Suprapubic skin (tissue), 4 donors: ENCODE data around the gene CRY2. TPM values are rescaled to one million over a fixed set of nuclear protein-coding genes. Genes with fewer than 3 reads are reported as not detected.
A peak's percentile ranks its signal among the peaks of the same experiment; 100 is the strongest.

Source experiments
- DNase-seq, 2 donors: peaks; one replicate each; pipeline ENCODE4 v3.0.0-alpha.2; 2019; ENCODE audit warnings: low spot score in 2 of 2
- H3K27ac ChIP-seq: fragments of 200-600 bp; sonication (generic); one replicate; pipeline ENCODE4 v1.5.1; 2019
- H3K27me3 ChIP-seq: fragments of 200-600 bp; sonication (generic); one replicate; pipeline ENCODE4 v1.5.1; 2019
- H3K36me3 ChIP-seq: fragments of 200-600 bp; sonication (generic); one replicate; pipeline ENCODE4 v1.5.1; 2019
- H3K4me1 ChIP-seq: fragments of 200-600 bp; sonication (generic); one replicate; pipeline ENCODE4 v1.5.1; 2019
- H3K4me3 ChIP-seq: fragments of 200-600 bp; sonication (generic); one replicate; pipeline ENCODE4 v1.5.1; 2019; ENCODE audit warnings: mild to moderate bottlenecking
- H3K9me3 ChIP-seq: fragments of 200-600 bp; sonication (generic); one replicate; pipeline ENCODE4 v1.5.1; 2019
- EP300 ChIP-seq: sonication (generic); formaldehyde crosslinking; IDR thresholded peaks from one replicate; pipeline ENCODE4 v1.6.1; 2017; ENCODE audit warnings: antibody characterized with exemption
- POLR2A ChIP-seq, 2 donors: fragments of 450-650 bp; IDR thresholded peaks; one replicate each; pipeline ENCODE4 v1.6.1; 2017; ENCODE audit warnings: antibody characterized with exemption in 2 of 2, mild to moderate bottlenecking in 2 of 2, moderate library complexity in 2 of 2
- POLR2AphosphoS5 ChIP-seq, 3 donors: sonication (generic); formaldehyde crosslinking; IDR thresholded peaks; one replicate each; pipeline ENCODE4 v1.6.1; 2017; ENCODE audit warnings: antibody characterized with exemption in 3 of 3
- WGBS: methylation state at CpG from one replicate; pipeline ENCODE4 v1.1.5; 2018; 5-methylcytosine and 5-hydroxymethylcytosine counted together
- total RNA-seq, 4 donors: library from RNA; depleted of rRNA; stranded (reverse); fragments of >200 nt; gene quantifications; one replicate each; pipeline ENCODE4 v1.1.0, GENCODE V29; 2016
- TF ChIP-seq, protein P1 (sequence below), 2 donors: fragments of 200-600 bp in 1 of 2; fragments of 450-650 bp in 1 of 2; sonication (generic) in 1 of 2; IDR thresholded peaks; one replicate each; pipeline ENCODE4 v1.5.1; 2016 to 2019; ENCODE audit warnings: antibody characterized with exemption in 2 of 2, mild to moderate bottlenecking in 1 of 2, moderate library complexity in 1 of 2

The CRY2 gene
- total RNA-seq, 4 donors from 2014 or later, result 86.1 to 141 (median 93.4) TPM

DNA sequence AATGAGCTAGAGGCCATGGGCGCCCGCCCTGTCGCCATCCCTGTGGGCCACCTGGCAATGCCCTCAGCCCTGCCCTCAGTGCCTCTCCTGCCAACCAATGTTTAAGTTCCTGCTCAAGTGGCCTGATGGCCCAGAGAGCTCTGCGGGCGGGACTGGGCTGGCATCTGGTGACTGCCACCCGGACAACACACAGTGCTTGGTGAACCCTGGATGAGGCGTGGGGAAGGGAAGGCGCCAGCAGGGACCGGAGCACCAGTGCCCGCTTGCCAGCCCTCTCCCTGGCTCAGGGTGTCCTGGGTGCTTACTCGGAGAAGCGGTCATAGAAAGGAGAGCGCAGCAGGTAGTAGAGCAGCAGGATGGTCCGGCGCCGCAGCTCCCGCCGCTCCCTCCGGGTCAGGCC lies 66.2 kb downstream of the CRY2 start:
- peaks cover 18% of the 10 kb centered on the region for H3K4me1 ChIP-seq
- no peaks in the 10 kb centered on the region for H3K27me3 ChIP-seq
- H3K4me3 ChIP-seq, result no peak overlapping the region
- DNase-seq, result no peak
- no peak overlapping the region for H3K27ac ChIP-seq
- H3K36me3 ChIP-seq, result peaks cover 73% of the 10 kb centered on the region
- H3K9me3 ChIP-seq, result no peaks in the 10 kb centered on the region
- 97% methylated on average over 14 of the region's 19 CpGs for WGBS
- TF ChIP-seq EP300, result no peak
- TF ChIP-seq, protein P1, sequence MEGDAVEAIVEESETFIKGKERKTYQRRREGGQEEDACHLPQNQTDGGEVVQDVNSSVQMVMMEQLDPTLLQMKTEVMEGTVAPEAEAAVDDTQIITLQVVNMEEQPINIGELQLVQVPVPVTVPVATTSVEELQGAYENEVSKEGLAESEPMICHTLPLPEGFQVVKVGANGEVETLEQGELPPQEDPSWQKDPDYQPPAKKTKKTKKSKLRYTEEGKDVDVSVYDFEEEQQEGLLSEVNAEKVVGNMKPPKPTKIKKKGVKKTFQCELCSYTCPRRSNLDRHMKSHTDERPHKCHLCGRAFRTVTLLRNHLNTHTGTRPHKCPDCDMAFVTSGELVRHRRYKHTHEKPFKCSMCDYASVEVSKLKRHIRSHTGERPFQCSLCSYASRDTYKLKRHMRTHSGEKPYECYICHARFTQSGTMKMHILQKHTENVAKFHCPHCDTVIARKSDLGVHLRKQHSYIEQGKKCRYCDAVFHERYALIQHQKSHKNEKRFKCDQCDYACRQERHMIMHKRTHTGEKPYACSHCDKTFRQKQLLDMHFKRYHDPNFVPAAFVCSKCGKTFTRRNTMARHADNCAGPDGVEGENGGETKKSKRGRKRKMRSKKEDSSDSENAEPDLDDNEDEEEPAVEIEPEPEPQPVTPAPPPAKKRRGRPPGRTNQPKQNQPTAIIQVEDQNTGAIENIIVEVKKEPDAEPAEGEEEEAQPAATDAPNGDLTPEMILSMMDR (IDR thresholded peaks at IDR 0.05), result no peak
- TF ChIP-seq POLR2A (IDR thresholded peaks at IDR 0.05), result no peak
- TF ChIP-seq POLR2AphosphoS5 (IDR thresholded peaks at IDR 0.05), result no peak

DNA sequence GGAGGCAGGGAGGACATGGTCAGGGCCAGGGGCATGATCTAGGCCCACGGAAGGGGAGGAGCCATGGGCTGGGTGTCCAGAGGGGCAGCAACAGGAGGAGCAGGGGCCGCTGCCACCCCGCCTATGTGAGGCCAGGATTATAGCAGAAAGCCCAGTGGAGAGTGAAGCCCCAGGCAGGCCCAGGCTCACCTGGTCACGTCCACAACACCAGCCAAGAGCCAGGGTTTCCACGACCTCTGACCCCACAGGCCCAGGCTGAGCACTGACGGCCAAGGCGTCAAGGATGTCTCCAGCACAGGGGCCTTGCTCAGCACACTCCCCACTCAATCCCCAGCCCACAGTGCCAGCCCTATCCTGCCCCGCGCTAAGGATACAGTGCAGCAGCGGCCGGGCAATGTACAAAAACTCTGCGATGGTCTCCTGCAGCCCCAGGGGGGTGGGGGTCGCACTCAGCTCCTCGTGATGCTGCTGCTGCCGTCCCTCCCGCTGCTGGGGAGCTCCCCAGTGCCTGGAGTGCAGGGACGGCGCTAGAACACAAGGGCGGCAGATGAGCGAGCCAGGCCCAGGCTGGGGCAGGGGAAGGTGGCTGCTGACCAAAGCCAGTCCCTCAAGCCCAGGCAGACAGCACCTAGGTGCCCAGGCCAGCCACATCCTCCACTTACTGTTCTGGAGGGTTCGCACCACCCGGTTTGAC lies 66.8 kb downstream of the CRY2 start:
- Histone ChIP-seq H3K36me3 (peaks cover 71% of the 10 kb centered on the region), H3K27me3 (no peaks in the 10 kb centered on the region), H3K9me3 (no peaks in the 10 kb centered on the region), H3K4me3 (no peak overlapping the region), H3K4me1 (peaks cover 24% of the 10 kb centered on the region), H3K27ac (no peak overlapping the region)
- TF ChIP-seq, protein P1 (IDR thresholded peaks at IDR 0.05), result no peak
- TF ChIP-seq EP300, result no peak
- no peak for TF ChIP-seq POLR2A (IDR thresholded peaks at IDR 0.05)
- no peak for TF ChIP-seq POLR2AphosphoS5 (IDR thresholded peaks at IDR 0.05)
- DNase-seq, result no peak
- 88% methylated on average over 12 of the region's 22 CpGs for WGBS

DNA sequence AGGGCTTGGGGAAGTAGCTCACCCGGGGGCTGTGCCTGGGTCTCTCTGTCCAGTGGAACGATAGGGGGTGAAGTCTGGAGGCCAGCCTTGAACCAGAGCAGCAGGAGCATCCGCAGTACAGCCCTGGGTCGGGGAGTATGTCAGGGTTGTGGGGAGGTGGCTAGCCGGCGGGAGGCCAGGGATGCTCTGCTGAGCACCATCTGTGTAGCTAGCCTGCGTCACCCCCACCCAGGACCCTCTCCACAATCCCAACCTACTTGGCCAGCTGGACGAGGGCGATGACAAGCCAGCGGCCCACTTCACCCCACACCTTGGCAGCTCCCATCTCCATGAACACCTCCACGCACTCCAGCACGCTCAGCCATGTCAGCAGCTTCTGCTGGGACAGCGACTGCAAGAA lies 68.2 kb downstream of the CRY2 start:
- 91% methylated on average over 9 of the region's 13 CpGs for WGBS
- no peak for TF ChIP-seq POLR2A (IDR thresholded peaks at IDR 0.05)
- TF ChIP-seq, protein P1 (IDR thresholded peaks at IDR 0.05), result no peak
- TF ChIP-seq POLR2AphosphoS5 (IDR thresholded peaks at IDR 0.05), result no peak
- TF ChIP-seq EP300, result no peak
- DNase-seq, result no peak
- Histone ChIP-seq H3K4me3 (no peak overlapping the region), H3K36me3 (peaks cover 57% of the 10 kb centered on the region), H3K4me1 (peaks cover 30% of the 10 kb centered on the region), H3K27me3 (no peaks in the 10 kb centered on the region), H3K27ac (no peak overlapping the region), H3K9me3 (no peaks in the 10 kb centered on the region)

DNA sequence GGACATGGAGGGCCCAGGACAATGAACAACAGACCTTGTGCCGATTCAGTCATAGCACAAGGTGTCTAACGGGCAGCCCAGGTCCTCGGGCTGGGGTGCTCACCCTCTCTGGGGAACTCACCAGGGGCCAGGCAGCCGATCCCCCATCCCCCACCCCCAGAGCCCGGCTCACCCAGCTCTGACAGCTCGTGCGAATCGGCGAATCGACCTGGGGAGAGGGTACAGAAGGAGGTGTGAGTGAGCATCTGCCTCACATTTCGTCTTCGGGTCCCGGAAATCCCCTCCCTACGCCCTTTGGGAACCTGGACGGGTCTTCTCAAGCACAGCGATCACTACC lies 70.0 kb downstream of the CRY2 start:
- no peaks in the 10 kb centered on the region for H3K9me3 ChIP-seq
- H3K4me3 ChIP-seq, result peak overlapping the region; percentile 89
- no peak for DNase-seq
- H3K36me3 ChIP-seq, result peaks cover 39% of the 10 kb centered on the region
- peaks cover 4% of the 10 kb centered on the region for H3K27me3 ChIP-seq
- peak overlapping the region; percentile 92 for H3K27ac ChIP-seq
- WGBS, result 7% methylated on average over 14 of the region's 16 CpGs
- no peak for TF ChIP-seq POLR2A (IDR thresholded peaks at IDR 0.05)
- H3K4me1 ChIP-seq, result peaks cover 40% of the 10 kb centered on the region

DNA sequence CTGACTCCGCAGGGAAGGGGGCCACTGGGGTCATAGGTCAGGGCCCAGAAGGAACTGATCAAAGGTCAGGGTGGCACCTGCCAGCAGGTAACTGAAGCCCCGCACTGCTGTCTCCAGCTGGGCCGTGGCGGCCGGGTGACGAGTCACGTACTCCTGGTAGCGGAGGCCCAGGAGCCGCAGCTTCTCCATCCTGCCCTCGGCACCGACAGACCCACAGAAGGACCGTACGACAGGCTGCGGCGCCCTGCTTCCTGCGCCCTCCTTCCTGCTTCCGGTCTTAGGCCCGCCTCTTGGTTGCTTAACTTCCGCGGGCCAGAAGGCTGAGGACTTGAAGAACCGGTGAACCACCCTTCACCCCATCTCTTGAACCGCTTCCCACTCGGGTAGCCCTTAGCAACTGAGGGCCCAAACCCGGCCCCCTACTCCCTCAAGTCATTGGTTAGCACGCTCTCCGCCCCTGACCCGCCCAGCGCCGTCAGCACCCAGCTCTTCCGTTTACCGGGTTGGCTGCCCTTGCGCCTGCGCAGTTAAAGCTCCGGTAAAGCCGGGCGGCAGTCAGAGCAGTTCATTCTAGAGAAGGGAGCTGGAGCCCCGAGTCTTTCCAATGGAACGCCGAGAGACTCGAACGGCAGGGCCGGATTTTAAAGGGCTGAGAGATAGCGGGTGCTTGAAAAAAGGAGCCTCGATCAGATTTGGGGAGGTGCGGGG lies 70.5 kb downstream of the CRY2 start, which contains the start of gene PEX16:
TSS of gene PEX16 (minus strand) at position 255 of the 708 bp plus-strand sequence. CDS start at position 189, 66 bp downstream.
- WGBS, result under 1% methylated on average over 39 of the region's 45 CpGs
- Histone ChIP-seq H3K4me1 (peaks cover 45% of the 10 kb centered on the region), H3K27ac (peak within 1 kb of the TSS; percentile 92), H3K4me3 (peak within 1 kb of the TSS; percentile 89), H3K9me3 (no peaks in the 10 kb centered on the region), H3K27me3 (peaks cover 9% of the 10 kb centered on the region), H3K36me3 (peaks cover 34% of the 10 kb centered on the region)
- DNase-seq, result peak; percentile 98 to 99
- TF ChIP-seq, protein P1 (IDR thresholded peaks at IDR 0.05), result no peak
- TF ChIP-seq EP300 (no peak), POLR2A (IDR thresholded peaks at IDR 0.05) (peak in 1 of 2 donors; percentile 70), POLR2AphosphoS5 (IDR thresholded peaks at IDR 0.05) (peak; percentile 14 to 94 (median 79))
